ENCODE results near the gene ZSCAN31. TPM values are rescaled to one million over a fixed set of nuclear protein-coding genes. Genes with fewer than 3 reads are reported as not detected.

Gene ZSCAN31
- polyA plus RNA-seq, 3 donors, result 0.25 to 0.35 TPM; not detected in 1

GRCh38 chr6:28345201-28345600, 9.3 kb upstream of the ZSCAN31 start:
- DNase-seq, result no peak
- Histone ChIP-seq H3K27me3 (ENCODE audit: control insufficient read depth in 2 of 2, insufficient read depth in 2 of 2, low read length in 2 of 2) (no peaks in the 10 kb centered on the region), H3K36me3 (replicated peaks in 1 of 2; ENCODE audit: control insufficient read depth in 1 of 2, insufficient read depth in 2 of 2, low read length in 2 of 2) (no peaks in the 10 kb centered on the region), H3K9ac (ENCODE audit: insufficient read depth, low read length, poor library complexity, severe bottlenecking) (no peak overlapping the region), H3K4me1 (ENCODE audit: control insufficient read depth in 1 of 2, insufficient read depth in 2 of 2, low read length in 2 of 2) (peaks cover 3 to 8% of the 10 kb centered on the region in 2 donors), H4K20me1 (ENCODE audit: insufficient read depth, low read length) (no peaks in the 10 kb centered on the region), H3K9me3 (replicated peaks in 1 of 2; ENCODE audit: control insufficient read depth in 1 of 2, insufficient read depth in 1 of 2, low read length in 2 of 2) (peaks cover 0 to 3% of the 10 kb centered on the region in 2 donors), H3K79me2 (ENCODE audit: insufficient read depth, low read length) (peaks cover 7% of the 10 kb centered on the region), H2AFZ (ENCODE audit: insufficient read depth, low read depth, low read length, poor library complexity, severe bottlenecking) (no peak overlapping the region), H3K27ac (ENCODE audit: low read depth in 1 of 2, low read length in 2 of 2) (no peak overlapping the region), H3K4me2 (replicated peaks; ENCODE audit: extremely low read depth, low read length, poor library complexity, severe bottlenecking) (no peak overlapping the region), H3K4me3 (replicated peaks in 1 of 3; ENCODE audit: low read depth in 2 of 3, low read length in 3 of 3) (no peak overlapping the region)
- WGBS (ENCODE audit: insufficient coverage), result no CpG with 5 or more reads among the region's 1 CpG
- Mint-ChIP-seq H3K4me1 (peaks cover 4% of the 10 kb centered on the region), H3K36me3 (no peaks in the 10 kb centered on the region), H3K27ac (no peak overlapping the region), H3K4me3 (no peak overlapping the region), H3K27me3 (ENCODE audit: low read depth in 3 of 3) (peaks cover 3 to 4% (median 3%) of the 10 kb centered on the region in 3 donors), H3K9me3 (peaks cover 2 to 19% (median 10%) of the 10 kb centered on the region in 7 donors)
- intact Hi-C loops (cut with micrococcal nuclease), result no loop called here
- TF ChIP-seq CTCF (IDR thresholded peaks at IDR 0.05), result no peak

- TF ChIP-seq CTCF (IDR thresholded peaks at IDR 0.05), result no peak
- Histone ChIP-seq H2AFZ (ENCODE audit: insufficient read depth, low read depth, low read length, poor library complexity, severe bottlenecking) (no peak overlapping the region), H3K4me1 (ENCODE audit: control insufficient read depth in 1 of 2, insufficient read depth in 2 of 2, low read length in 2 of 2) (no peaks in the 10 kb centered on the region), H3K9me3 (replicated peaks in 1 of 2; ENCODE audit: control insufficient read depth in 1 of 2, insufficient read depth in 1 of 2, low read length in 2 of 2) (peaks cover 0 to 8% of the 10 kb centered on the region in 2 donors), H3K36me3 (replicated peaks in 1 of 2; ENCODE audit: control insufficient read depth in 1 of 2, insufficient read depth in 2 of 2, low read length in 2 of 2) (no peaks in the 10 kb centered on the region), H4K20me1 (ENCODE audit: insufficient read depth, low read length) (no peaks in the 10 kb centered on the region), H3K27me3 (ENCODE audit: control insufficient read depth in 2 of 2, insufficient read depth in 2 of 2, low read length in 2 of 2) (no peaks in the 10 kb centered on the region), H3K9ac (ENCODE audit: insufficient read depth, low read length, poor library complexity, severe bottlenecking) (no peak overlapping the region), H3K79me2 (ENCODE audit: insufficient read depth, low read length) (no peaks in the 10 kb centered on the region), H3K27ac (ENCODE audit: low read depth in 1 of 2, low read length in 2 of 2) (no peak overlapping the region), H3K4me2 (replicated peaks; ENCODE audit: extremely low read depth, low read length, poor library complexity, severe bottlenecking) (no peak overlapping the region), H3K4me3 (replicated peaks in 1 of 3; ENCODE audit: low read depth in 2 of 3, low read length in 3 of 3) (no peak overlapping the region)
- intact Hi-C loops (cut with micrococcal nuclease), result no loop called here
- Mint-ChIP-seq H3K4me1 (no peaks in the 10 kb centered on the region), H3K36me3 (no peaks in the 10 kb centered on the region), H3K27me3 (ENCODE audit: low read depth in 3 of 3) (peaks cover 0 to 4% (median 3%) of the 10 kb centered on the region in 3 donors), H3K4me3 (no peak overlapping the region), H3K9me3 (peaks cover 5 to 22% (median 13%) of the 10 kb centered on the region in 7 donors), H3K27ac (no peak overlapping the region)
- DNase-seq, result no peak
- no CpG with 5 or more reads among the region's 1 CpG for WGBS (ENCODE audit: insufficient coverage)
These were observed 8.1 kb upstream of the ZSCAN31 start for GRCh38 chr6:28343898-28344677.
